GM10266 (cell line): ENCODE measurements around the gene HIGD1C.

ENCODE experiments used
- DNase-seq: peaks from one replicate; pipeline ENCODE4 v3.0.0; 2012; ENCODE audit errors: extremely low spot score
- CTCF ChIP-seq: IDR thresholded peaks from 2 replicates; pipeline ENCODE4 v1.5.1; 2012; ENCODE audit warnings: mild to moderate bottlenecking, low read depth; ENCODE audit not compliant: control insufficient read depth, insufficient read depth; ENCODE audit errors: missing control alignments

HIGD1C gene

DNA sequence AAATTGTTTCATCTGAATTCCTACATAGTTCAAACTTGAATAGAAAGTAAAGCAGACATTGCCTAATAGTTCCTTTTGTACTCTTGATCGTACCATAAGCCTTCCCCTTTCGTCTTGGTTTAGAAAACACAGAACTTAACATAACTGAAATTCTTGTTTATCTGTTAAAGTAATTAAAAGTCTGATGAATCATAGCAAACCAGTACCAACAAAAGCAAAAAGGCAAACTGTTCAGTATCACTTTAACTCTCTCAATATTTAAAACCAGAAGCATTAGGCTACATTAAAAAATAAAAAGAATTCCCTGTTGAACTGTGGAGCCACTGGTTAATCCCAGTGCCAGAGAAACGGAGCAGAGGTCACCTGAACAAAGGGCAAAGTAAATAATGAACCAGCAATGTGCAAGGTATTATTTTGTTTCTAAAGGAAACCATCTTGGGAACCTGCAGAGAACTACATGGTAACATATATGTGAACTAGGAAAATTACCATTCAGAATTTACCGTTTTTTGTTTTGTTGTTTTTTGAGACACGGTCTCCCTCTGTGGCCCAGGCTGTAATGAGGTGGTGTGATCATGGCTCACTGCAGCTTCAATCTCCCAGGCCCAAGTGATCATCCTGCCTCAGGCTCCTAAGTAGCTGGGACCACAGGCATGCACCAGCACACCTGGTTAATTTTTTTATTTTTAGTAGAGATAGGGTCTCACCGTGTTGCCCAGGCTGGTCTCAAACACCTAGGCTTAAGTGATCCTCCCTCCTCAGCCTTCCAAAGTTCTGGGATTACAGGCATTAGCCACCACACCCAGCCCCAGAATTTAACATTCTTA, 17.1 kb upstream of the HIGD1C start:
- no peak for DNase-seq
- no peak for TF ChIP-seq CTCF

- no peak for DNase-seq
- no peak for TF ChIP-seq CTCF
Observed at GRCh38 chr12:50936821-50937530, 15.4 kb upstream of the HIGD1C start.

GRCh38 chr12:50937653-50938052, 14.7 kb upstream of the HIGD1C start:
- DNase-seq: no peak

DNA sequence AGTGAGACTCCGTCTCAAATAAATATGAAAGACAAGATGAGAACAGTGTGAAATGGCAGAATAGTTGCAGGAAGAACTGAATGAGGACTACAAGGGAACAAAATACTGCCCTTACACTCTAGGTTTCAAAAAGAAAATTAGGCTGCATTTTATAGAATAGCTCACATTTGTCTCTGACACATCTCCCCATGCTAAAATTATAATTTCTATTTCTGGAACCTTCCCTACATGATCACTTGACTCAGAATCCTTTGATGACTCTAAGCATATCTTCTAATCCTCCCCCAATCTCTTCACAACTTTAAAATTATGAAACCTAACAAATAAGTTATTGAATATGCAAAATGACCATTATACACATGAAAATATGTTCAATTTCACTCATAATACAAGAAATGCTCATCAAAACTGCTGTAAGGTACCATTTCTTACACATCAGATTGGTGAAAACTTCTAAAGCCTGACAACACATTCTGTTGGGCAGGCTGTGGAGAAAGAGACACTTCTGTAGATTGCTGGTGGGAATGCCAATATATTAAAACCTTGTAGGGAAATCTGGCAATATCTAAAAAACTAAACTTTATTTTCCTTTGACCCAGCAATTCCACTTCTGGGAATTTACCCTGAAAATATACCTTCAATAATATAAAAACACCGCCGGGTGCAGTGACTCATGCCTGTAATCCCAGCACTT, 4.3 kb upstream of the HIGD1C start:
- TF ChIP-seq CTCF: no peak
- no peak for DNase-seq

More at GRCh38 chr12:50937653-50938052, 14.7 kb upstream of the HIGD1C start:
- TF ChIP-seq CTCF: no peak

DNA sequence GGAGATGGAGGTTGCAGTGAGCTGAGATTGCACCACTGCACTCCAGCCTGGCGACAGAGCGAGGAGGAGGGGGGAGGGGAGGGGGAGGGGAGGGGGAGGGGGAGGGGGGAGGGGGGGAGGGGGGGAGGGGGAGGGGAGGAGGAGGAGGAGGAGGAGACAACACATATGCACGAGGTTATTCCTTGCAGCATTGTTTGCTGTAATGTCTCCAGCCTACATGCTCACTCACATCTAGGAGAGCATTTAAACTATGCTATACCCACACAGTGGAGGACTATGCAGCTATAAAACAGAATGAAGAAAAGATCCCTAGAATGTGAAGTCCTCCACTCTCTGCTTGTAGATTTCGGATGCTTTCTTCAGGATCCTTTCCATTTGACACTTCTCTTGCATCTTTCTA, 3.5 kb upstream of the HIGD1C start:
- no peak for DNase-seq
- TF ChIP-seq CTCF: no peak

- TF ChIP-seq CTCF: no peak
- no peak for DNase-seq
Observed at GRCh38 chr12:50949801-50950302, 2.5 kb upstream of the HIGD1C start.
